ENCODE data around the gene PGM2L1. TPM values are rescaled to one million over a fixed set of nuclear protein-coding genes. Genes with fewer than 3 reads are reported as not detected.

PGM2L1 gene
- total and polyA plus RNA-seq, 9 donors, result 1.0 to 6.2 (median 2.1) TPM

- intact Hi-C loops (cut with DNase I), result no loop called here
- 66 to 74% (median 69%) methylated on average over 2 to 3 of the region's 3 CpGs for WGBS, 3 donors
- Histone ChIP-seq H3K27me3 (no peaks in the 10 kb centered on the region), H3K4me3 (no peak overlapping the region), H3K4me1 (ENCODE audit: insufficient read depth) (no peaks in the 10 kb centered on the region), H3K9me3 (no peaks in the 10 kb centered on the region), H3K27ac (no peak overlapping the region), H3K36me3 (no peaks in the 10 kb centered on the region)
- DNase-seq, result no peak
- no peak for TF ChIP-seq EP300 (IDR thresholded peaks at IDR 0.05)
- no peak for TF ChIP-seq POLR2A (IDR thresholded peaks at IDR 0.05)
- no peak for TF ChIP-seq CTCF (IDR thresholded peaks at IDR 0.05)
These were observed 31.0 kb upstream of the PGM2L1 start for GRCh38 chr11:74429205-74429604.

GRCh38 chr11:74427384-74427886, 29.2 kb upstream of the PGM2L1 start:
- intact Hi-C loops (cut with DNase I), result no loop called here
- H3K27me3 ChIP-seq, result no peaks in the 10 kb centered on the region
- DNase-seq, result no peak
- H3K36me3 ChIP-seq, result no peaks in the 10 kb centered on the region
- WGBS, 3 donors, result 89 to 95% (median 91%) methylated on average over 4 of the region's 4 CpGs
- no peak overlapping the region for H3K27ac ChIP-seq
- no peaks in the 10 kb centered on the region for H3K9me3 ChIP-seq
- TF ChIP-seq EP300 (IDR thresholded peaks at IDR 0.05), result no peak
- no peak for TF ChIP-seq POLR2A (IDR thresholded peaks at IDR 0.05)
- TF ChIP-seq CTCF (IDR thresholded peaks at IDR 0.05), result no peak
- no peaks in the 10 kb centered on the region for H3K4me1 ChIP-seq (ENCODE audit: insufficient read depth)
- H3K4me3 ChIP-seq, result no peak overlapping the region

GRCh38 chr11:74425100-74425499, 26.9 kb upstream of the PGM2L1 start:
- no peak for DNase-seq

GRCh38 chr11:74418509-74418895, 20.3 kb upstream of the PGM2L1 start:
- intact Hi-C loops (cut with DNase I), result loop anchor here in 1 of 4 donors (5.0 kb wide), 1 partner anchor 1726 kb away; no protein-coding TSS in a partner anchor
- DNase-seq, result no peak
- Histone ChIP-seq H3K4me1 (ENCODE audit: insufficient read depth) (peaks cover 3% of the 10 kb centered on the region), H3K27me3 (no peaks in the 10 kb centered on the region), H3K36me3 (no peaks in the 10 kb centered on the region), H3K9me3 (no peaks in the 10 kb centered on the region), H3K4me3 (no peak overlapping the region), H3K27ac (peak overlapping the region in 1 of 2 donors; percentile 39)
- TF ChIP-seq EP300 (IDR thresholded peaks at IDR 0.05) (no peak), POLR2A (IDR thresholded peaks at IDR 0.05) (no peak), CTCF (IDR thresholded peaks at IDR 0.05) (no peak)
- WGBS, 3 donors, result 10 to 15% (median 12%) methylated on average over 1 of the region's 1 CpG

More at GRCh38 chr11:74425100-74425499, 26.9 kb upstream of the PGM2L1 start:
- no peaks in the 10 kb centered on the region for H3K27me3 ChIP-seq
- no peaks in the 10 kb centered on the region for H3K4me1 ChIP-seq (ENCODE audit: insufficient read depth)
- no peaks in the 10 kb centered on the region for H3K36me3 ChIP-seq
- H3K9me3 ChIP-seq, result no peaks in the 10 kb centered on the region
- no peak overlapping the region for H3K27ac ChIP-seq
- no peak overlapping the region for H3K4me3 ChIP-seq
- TF ChIP-seq CTCF (IDR thresholded peaks at IDR 0.05), result no peak
- TF ChIP-seq POLR2A (IDR thresholded peaks at IDR 0.05), result no peak
- TF ChIP-seq EP300 (IDR thresholded peaks at IDR 0.05), result no peak
- intact Hi-C loops (cut with DNase I), result no loop called here

All from ovary (tissue), 9 donors.